ENCODE measurements around the gene FXYD6. TPM values are rescaled to one million over a fixed set of nuclear protein-coding genes. Genes with fewer than 3 reads are reported as not detected.

Gene FXYD6
- 0.66 and 2.8 TPM in 2 replicates for total RNA-seq

GRCh38 chr11:117876341-117877119 lies at the start of gene FXYD6:
TSS of gene FXYD6 (minus strand) at chr11:117876658. CDS start at chr11:117842776, 33,882 bp downstream.

GRCh38 chr11:117824571-117825537 lies 51.6 kb downstream of the FXYD6 start, which contains the start of gene FXYD2:
TSS of gene FXYD2 (minus strand) at chr11:117824744. CDS start at chr11:117824678, 66 bp downstream.

GRCh38 chr11:117796872-117797529 lies 79.5 kb downstream of the FXYD6 start, which contains the start of gene DSCAML1:
TSS of gene DSCAML1 (minus strand) at chr11:117797216. CDS start at chr11:117797079, 137 bp downstream.

Other genes with a start within 250 kb of the FXYD6 start
- gene DSCAML1, start 79.4 kb downstream of the FXYD6 start, total RNA-seq: under 0.01 TPM in 1 of 2 replicates, not detected in the other
- gene FXYD2, start 51.9 kb downstream of the FXYD6 start, total RNA-seq: 0.33 and 0.44 TPM in 2 replicates
- not detected in 2 replicates for gene TMPRSS13, start 52.7 kb upstream of the FXYD6 start, total RNA-seq
- 1.8 TPM in 1 of 2 replicates, not detected in the other for gene IL10RA, start 109.7 kb upstream of the FXYD6 start, total RNA-seq
- gene TMPRSS4, start 200.4 kb upstream of the FXYD6 start, total RNA-seq: not detected in 2 replicates
- not detected in 2 replicates for gene SMIM35, start 210.3 kb upstream of the FXYD6 start, total RNA-seq

All from smooth muscle cell of trachea (primary cell).